Activated T-cell treated with anti-CD3 and anti-CD28 coated beads for 24 hours (primary cell): ENCODE data around the gene ZCCHC4.
"Not testable (repeated sequence)": the region's sequence is repeated elsewhere in the genome, so short reads cannot be mapped to it uniquely, and the experiment has no call there.

Source experiments
- DNase-seq: peaks from one replicate; pipeline ENCODE4 v3.0.0-alpha.2; 2020; ENCODE audit warnings: low read depth

ZCCHC4 gene

DNA sequence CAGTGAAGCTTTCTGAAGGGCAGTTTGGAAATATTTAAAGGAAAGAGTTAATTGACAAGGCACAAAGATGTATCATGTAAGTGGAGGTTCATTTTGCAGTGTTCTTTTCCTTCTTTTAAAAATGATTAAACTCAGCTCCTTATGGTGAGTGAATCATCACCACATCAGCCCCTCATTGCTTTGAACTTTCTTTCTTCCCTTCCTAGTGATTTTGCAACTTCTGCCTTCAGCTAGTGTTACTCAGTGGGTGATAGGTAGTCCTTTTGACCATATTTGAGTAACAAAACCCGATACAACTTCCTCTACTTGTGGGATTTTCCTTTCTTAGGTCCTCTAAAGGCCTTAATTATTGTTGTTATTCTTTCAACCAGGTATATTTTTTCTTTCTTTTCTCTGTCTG lies 8.2 kb downstream of the ZCCHC4 start:
- no peak for DNase-seq

- no peak for DNase-seq
Measured at GRCh38 chr4:25321703-25322102, 9.1 kb downstream of the ZCCHC4 start.

DNA sequence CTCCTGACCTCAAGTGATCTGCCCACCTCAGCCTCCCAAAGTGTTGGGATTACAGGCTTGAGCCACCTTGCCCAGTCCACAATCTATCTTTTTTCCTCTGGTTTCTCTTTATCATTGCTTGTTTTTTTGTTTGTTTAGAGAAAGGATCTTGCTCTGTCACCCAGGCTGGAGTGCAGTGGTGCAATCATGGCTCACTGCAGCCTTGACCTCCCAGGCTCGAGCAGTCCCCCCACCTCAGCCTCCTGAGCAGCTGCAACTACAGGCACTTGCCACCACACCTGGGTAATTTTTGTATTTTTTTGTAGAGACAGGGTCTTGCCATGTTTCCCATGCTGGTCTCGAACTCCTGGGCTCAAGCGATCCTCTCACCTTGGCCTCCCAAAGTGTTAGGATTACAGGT lies 15.9 kb downstream of the ZCCHC4 start:
- DNase-seq: not testable (repeated sequence)

- DNase-seq: no peak
Measured at GRCh38 chr4:25330335-25330734, 17.8 kb downstream of the ZCCHC4 start.

DNA sequence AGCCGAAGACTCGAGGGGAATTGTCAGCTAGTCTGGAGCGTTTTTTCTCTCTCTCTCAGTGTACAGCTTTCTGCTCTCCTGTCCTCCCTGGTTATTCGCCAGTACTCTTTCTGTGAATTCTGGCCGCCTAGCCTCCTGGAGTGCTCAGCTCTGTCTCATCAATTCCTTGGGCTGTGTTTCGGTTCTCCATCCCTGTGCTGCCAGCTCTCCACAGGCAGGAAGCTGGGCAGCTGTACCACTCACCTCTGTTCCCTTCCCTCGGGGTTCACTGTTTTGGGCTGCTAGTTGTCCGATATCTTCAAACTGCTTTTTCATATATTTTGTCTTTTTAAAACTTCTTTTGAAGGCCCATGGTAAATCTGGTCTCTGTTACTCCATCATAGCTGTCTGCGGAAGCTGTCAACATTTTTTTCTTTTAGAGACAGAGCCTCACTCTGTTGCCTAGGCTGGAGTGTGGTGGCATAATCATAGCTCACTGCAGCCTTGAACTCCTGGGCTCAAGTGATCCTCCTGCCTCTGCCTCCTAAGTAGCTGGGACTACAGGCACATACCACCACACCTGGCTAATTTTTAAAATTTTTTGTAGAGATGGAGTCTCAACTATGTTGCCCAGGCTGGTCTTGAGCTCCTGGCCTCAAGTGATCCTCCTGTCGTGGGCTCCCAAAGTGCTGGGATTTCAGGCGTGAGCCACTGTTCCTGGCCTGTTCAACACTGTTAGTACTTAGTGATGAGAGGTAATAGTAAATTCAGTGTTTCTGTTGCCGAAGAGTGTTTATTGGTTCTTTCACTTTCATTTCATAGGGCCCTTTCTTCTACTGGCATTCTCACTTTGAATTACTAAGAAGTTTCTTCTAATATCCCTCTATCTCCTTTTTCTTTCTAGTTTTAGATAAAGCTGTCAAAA lies 18.6 kb downstream of the ZCCHC4 start:
- DNase-seq: no peak

- DNase-seq: no peak
Measured at GRCh38 chr4:25343671-25344070, 31.1 kb downstream of the ZCCHC4 start.

- no peak for DNase-seq
Measured at GRCh38 chr4:25345744-25346143, 33.2 kb downstream of the ZCCHC4 start.

DNA sequence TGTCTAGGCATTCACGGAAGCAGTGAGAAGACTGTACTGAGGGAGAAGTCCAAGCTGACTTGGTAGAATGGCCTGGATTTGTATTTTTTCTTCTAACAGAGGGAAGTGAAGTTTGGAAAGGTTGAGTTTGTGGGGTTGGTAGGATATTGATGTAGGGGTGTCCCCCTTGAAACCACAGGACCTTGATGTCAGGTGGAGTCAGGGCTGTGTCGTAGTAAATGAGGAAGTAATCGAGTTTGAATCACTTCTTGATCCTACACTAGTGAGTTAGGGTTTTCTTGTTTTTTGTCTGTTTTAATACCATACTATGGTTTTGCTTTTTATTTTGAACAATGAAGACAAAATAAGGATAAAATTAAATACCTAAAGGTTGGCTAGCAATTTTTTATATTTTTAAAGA lies 34.3 kb downstream of the ZCCHC4 start:
- no peak for DNase-seq

GRCh38 chr4:25347473-25347872 lies 34.9 kb downstream of the ZCCHC4 start:
- DNase-seq: no peak

DNA sequence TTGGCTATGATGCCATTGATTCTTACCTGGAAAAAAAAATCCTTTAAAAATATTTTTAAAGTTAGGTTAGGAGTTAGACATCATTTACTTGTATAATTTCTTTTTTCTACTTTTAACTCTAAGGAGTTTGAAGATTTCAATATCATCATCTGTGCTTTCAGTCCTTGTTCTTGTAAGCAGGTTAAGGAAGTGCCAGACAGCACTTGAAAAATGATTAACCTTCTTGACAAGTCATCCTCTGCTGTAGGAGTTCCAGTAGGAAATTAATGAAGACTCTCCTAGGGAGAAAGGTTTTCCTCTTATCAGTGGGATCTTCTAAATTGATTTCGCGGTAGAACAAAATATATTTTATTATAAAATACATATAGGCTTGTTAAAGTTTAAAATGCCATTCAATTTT lies 35.4 kb downstream of the ZCCHC4 start:
- DNase-seq: no peak

DNA sequence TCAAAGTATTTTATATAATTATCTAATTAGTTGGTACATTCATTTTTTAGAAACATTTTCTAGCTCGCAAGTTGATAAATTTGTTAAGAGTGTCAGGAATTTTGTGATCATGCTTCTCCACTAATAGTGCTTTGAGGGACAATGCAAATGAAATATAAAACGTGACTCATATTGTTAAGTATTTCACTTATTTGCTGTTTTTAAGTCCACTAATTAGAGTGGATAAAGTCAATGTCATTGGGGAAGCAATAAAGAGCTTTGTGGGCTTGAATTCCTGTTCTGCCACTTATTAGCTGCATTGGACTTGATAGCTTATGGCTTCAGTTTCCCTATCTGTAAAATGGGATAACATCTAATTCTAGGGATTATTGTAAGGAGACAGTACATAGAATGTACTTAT lies 38.0 kb downstream of the ZCCHC4 start:
- no peak for DNase-seq

DNA sequence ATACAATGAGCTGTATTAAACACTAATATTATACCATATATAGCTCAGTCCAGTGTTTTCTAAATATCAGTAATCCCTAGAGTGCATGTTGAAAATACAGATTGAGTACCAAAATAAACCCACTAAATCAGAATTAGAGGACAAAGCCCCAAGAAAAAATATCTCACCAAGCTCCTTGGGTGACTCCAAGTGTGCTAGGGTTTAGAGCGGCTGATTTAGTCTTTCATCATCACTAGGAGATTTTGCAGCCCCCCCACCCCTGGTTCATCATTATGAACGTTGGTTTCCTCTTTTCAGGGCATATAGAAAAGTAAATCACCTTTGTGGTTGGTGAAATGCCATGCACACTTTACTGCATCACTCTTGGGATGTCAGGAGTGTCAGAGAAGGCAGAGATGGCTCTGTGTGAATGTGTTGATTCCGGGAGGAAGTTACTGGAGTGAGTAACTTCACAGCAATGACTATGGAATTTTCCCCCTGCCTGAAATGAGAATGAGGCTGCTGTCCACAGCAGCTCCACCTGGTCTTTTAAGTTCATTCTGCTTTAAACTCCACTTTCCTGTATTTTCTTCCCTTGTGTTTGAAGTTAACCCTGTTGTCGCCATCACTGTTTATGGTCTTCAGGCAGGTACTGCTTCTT lies 39.3 kb downstream of the ZCCHC4 start:
- no peak for DNase-seq

DNA sequence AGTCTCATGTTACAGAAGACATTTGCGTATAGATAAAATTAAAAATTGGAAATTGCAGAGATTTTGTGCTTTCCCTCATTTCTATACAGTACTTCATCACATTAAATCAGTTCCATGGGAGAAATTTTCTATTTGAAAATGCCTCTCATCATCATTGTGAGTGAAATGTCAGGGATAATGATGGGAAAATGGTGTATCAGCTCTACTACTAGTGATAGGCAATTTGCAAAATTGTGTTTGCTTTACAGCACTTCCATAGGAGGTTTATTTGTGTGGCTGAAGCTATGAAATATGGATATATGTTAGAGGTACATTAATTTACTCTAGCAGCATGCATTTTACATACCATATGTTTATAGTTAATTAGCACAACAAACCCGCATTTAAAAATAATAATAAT lies 43.5 kb downstream of the ZCCHC4 start:
- DNase-seq: no peak

GRCh38 chr4:25358515-25359275 lies 46.1 kb downstream of the ZCCHC4 start:
- no peak for DNase-seq

DNA sequence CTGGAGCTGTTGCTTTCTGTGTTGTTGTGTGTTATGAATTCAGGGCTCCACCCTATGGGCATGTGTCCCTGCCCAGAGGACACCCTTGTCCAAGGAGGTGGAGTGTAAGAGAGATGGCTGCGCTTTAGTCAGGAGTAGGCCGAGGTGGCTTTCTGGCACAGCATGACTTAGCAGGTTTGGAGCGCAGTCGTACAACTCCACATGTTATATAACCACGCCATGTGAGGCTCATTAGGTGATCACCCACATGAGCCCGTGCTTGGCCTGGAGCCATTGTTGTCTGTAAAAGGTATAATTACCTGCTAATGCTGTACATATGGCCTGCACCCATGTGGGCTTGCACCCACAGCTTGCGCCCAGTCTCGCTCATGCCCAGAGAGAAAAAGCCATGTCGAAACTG lies 48.7 kb downstream of the ZCCHC4 start:
- no peak for DNase-seq

GRCh38 chr4:25367004-25367621 lies 54.5 kb downstream of the ZCCHC4 start:
- DNase-seq: no peak

GRCh38 chr4:25367877-25368276 lies 55.3 kb downstream of the ZCCHC4 start:
- DNase-seq: no peak

- no peak for DNase-seq
Measured at GRCh38 chr4:25368315-25368714, 55.7 kb downstream of the ZCCHC4 start.

GRCh38 chr4:25370242-25370641 lies 57.7 kb downstream of the ZCCHC4 start:
- DNase-seq: no peak

- not testable (repeated sequence) for DNase-seq
Measured at GRCh38 chr4:25372549-25372948, 60.0 kb downstream of the ZCCHC4 start.

- DNase-seq: peak; percentile 98
Measured at GRCh38 chr4:25376754-25377571, 64.4 kb downstream of the ZCCHC4 start, which contains the start of gene ANAPC4. TSS of gene ANAPC4 (plus strand) at chr4:25377263. CDS start at chr4:25377428, 165 bp downstream.
